Inflammatory macrophage treated with lipopolysaccharide for 1 hour (primary cell): ENCODE data around the gene LDLRAP1.

Experiments used
- DNase-seq, 2 donors: peaks; one replicate each; pipeline ENCODE4 v3.0.0-alpha.2; 2020 to 2022

The LDLRAP1 gene

DNA sequence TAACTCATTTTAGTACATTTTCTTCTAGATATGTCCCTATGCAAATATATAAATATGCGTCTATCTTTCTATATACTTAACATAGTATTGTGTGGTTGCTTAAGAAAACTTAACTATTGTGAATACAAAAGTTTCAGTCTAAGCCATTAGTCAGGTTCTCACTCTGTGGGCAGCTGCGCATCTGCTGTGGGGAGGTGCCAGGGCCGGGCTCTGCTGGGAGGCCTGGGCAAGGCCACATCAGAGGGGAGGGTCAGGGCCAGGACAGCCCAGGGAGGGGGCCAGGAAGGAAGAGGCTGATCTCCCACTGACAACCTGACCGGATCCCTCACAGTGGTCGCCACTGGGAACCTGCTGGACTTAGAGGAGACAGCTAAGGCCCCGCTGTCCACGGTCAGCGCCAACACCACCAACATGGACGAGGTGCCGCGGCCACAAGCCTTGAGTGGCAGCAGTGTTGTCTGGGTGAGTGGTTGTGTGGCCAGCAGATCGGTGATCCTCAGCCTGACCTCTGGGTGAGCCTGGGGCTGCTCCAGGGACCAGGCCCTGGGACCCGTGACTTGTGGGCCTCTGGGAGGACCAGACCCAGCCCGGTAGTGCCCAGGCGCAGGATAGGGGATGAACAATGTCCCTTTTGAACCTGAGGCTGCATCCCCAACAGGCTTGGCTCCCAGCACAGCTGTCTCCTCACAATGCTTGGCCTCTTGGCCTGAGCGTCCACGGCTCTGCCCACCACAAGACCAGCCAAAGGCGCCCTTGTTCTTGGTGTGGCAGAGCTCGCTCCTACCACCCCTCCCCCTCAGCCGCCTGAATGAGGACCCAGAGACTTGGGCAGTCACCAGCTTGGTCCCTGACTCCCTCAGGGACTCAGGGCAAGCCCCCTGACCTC, 20.2 kb downstream of the LDLRAP1 start:
- no peak for DNase-seq

DNA sequence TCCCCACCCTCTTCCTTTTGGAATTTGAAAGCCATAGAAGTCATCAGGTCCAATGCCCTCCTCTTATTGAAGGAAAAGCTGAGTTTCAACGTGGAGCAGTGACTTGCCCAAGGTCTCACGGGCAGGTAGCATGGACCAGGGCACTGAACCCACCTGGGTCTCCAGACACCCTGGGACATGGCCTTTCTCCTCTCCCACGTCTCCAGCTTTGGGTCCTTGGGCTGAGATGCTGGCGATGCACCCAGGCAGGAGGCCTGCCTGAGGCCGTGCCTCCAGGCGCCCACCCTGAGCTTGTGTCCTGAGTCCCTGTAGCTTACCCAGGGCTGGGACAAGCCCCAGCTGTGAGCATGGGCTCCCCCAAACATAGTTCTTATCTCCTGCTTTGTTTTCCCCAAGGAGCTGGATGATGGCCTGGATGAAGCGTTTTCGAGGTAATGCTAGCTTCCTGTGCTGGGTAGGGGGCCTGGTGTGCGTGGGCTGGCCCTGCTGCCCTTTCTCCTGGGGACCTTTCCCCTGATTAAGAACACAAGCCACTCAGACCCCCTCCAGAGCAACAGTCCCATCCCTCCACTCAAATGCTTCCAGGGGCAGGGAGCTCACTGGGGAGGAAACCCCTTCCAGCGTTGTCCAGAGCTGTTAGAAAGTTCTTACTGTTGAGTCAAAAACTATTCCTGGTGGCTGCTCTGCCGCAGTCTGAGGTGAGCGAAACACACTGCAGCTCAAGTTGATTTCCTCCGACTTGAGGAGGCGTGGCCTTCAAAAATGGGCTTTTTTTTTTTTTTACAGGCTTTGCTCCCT, 21.6 kb downstream of the LDLRAP1 start:
- DNase-seq, result no peak

DNA sequence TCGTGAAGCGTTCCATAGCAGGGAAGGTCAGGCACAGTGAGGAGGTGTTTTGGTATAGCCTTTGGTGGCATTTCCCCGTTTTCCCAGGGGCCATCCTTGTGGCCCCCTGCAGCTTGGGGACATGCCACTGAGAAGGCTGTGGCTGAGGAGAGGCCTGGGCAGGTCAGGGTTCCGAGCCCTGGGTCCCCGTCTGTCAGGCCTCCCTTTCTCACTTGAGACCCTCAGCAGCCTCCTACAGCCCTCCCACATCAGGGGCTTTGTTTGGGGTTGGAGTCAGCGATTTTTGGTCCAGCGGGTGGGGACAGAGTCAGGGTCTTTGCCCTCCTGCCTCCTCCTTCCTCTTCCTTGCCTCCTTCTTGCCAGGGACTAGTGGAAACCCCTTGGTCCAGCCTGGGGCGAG, 22.2 kb downstream of the LDLRAP1 start:
- DNase-seq, result no peak

DNA sequence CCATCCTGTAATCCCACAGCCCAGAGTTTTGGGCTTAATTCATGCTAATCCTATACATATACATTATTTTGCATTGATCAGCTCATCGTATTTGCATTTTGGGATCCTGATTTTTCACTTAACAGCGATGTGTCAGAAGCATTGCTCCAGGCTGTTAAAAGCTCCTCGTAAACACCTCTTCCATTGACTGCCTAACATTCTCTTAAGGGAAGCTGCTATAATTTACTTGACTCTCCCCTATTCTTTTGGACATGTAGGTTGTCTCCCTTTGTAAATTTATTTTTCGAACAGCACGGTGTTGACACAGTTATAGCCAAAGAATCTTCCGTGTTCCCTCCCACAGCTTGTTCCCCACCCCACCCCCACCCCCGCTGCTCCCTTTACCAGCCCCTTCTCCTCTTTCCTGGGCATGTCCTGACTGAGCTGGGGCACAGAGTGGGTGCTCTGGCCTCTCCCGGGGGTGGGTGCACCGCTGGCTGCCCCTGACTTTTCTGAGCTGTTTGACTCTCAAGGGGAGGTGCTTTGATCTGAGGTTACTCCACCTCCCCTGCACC, 22.8 kb downstream of the LDLRAP1 start:
- DNase-seq, result no peak

DNA sequence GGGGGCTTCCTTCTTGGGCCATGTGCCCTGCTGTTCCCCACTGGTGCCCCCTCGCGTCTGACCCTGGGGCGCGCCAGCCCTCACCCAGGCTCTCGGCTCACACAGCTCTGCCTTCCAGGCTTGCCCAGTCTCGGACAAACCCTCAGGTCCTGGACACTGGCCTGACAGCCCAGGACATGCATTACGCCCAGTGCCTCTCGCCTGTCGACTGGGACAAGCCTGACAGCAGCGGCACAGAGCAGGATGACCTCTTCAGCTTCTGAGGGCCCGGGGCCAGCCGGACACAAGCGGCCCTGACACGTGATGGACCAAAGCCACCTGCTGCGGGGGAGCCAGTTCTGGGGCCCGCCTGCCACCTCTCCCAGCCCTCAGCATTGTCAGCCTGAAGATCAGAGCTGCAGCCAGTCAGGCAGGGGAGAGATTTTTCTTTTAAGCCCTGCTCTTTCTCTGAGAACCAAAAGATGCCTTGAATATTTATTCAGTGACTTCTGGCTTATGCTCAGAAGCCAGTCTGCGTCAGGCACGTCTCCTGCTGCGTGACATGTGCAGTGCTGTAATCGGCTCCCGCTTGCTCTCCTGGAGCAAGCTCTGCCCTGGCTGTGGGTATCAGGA, 23.4 kb downstream of the LDLRAP1 start:
- no peak for DNase-seq

DNA sequence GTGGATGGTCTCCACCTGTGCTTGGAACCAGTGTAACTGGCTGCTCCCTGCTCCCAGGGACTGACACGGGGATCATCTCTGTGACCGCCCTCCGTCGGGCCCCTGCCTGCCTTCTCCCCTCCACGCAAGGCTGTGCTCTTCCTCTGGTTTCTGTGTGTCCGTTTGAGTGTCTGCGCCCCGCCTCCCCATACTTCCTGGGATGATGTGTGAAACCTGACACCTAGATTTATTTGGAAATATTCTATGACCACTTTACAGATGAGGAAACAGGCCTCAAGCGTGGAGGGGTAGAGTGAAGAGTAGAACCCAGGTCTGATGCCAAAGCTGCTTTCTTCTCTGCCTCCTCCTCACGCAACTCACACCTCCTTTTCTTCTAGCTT, 24.3 kb downstream of the LDLRAP1 start:
- no peak for DNase-seq

DNA sequence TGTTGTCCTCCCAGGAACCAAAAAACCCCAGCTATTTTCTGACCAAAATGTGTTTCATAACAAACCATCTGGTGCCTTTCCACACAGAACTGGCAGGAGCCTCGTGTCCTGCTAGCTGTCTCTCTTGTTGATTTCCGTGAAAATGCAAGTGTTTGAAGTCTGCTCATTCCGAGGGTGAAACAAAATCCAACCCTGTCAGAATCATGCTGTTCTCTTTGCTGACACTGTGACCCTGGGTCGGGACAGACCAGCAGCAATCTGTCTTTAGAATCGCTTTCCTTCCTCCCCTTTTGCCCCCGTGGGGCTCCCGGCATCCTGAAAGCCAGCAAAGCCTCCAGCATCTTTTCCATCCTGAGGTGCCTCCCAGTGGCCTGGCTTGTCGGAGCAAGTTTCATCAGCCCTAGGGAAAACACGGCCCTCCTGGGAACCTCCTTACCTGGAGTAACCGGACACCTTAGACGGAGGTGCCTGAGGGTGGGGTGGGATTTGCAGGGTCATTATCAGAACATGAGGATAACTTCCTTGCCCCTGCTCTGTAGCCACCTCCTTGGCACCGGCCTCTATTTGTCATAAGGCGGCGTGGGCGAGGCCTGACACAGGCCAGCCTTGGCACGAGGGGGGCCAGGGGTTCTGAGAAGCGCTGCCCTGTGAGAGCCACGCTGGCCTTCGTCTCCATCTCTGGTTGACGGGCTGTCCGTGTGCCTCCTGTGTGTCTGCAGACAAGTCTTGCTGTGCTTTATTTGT, 24.9 kb downstream of the LDLRAP1 start:
- DNase-seq, result no peak

DNA sequence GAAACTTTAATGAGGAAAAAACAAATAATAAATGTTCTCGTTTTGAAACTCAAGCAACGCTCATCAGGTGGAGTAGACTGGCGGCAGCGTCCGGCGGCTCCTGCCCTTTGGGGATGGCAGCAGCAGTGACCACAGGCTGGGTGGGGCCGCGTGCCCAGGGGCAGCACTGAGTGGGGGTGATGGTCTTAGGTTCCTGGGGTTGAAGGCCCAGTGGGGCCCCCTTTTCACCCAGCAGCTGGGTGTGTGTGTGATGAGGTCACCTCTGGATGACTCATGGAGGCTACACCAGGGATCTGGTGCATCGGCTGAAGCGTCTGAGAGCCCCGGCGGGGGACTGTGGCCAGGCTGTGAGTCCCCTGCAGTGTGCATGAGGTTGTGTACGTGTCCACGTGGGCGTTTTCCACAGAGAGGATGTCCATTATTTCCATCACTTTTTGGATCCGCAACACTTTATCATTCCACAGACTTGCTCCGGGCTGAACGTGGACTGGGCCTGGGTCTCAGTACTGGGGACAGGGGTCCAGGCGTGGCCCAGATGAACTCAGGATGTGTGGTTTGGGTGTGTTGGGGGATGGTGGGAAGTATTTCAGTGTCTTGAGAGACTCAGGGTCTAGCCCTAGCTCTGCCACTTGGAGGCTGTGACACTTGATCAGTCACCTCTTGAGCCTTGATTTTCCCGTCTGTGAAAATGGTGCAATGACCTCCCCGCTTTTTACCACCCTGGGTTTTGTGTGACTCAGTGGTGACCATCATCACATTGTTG, 25.6 kb downstream of the LDLRAP1 start:
- no peak for DNase-seq

DNA sequence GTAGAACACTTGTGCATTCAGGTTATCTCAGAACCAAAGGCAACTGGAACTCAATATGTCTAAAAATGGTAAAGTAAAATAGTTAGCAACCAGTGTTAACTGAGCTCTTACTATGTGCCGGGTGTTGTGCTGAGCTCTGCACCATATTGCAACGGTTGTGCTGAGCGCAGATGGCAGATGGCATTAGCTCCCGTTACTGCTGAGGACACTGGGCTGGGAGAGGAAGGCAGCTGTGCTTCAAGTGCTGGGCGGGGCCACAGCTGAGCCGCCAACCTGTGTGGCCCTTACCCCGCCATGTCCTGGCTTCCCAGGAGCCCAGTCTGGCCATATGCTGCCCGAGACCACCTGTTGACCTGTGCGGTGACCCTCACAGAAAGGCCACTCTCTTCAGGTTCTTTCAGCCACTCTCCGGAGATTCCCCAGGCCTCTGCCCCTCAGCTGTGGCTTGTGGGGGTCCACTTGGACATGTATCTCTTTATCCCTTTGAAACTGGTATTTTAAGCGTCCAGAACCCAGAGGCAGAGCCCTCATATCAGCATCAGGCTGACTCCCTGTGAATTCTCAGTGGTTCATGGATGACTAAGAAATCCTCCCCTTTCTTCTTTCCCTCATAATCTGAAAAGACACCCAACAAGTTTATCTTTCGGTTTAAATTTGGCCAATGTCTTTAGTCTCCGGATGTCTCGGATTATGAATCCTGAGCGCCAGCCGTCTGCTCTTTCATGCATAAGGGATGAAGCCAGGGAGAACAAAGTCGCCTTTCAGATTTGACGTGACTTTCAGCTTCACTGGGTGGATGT, 26.4 kb downstream of the LDLRAP1 start:
- no peak for DNase-seq

DNA sequence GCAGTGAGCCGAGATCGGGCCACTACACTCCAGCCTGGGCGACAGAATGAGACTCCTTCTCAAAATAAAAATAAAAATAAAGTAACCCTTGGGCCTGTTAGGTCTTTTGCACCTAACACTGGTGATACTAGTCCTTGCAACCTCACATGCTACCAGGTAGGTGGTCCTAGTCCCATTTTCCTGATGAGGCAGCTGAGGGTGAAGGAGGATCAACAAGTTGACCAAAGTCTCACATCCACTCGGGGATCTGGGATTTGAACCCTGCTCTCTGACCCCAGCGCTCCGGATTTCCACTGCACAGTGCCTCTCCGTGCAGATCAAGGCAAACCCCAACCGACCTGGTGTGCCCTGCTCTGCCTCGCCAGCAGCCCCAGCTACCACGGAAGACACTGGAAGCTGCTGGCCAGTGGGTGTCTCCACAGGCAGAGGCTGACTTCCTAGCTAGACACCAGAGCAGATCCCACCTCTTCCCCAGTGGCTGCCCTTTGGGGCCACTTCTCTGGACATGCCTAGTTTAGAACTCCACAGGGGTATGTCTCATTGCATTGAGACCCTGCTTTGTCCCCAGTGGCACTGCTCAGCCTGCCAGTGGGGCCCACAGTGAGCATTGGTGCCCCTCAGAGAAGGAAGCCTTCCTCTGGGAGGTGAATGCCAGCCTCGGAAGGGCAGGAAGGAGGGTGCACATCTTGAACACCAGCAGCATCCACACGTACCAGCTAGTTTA, 27.6 kb downstream of the LDLRAP1 start:
- DNase-seq, result no peak

DNA sequence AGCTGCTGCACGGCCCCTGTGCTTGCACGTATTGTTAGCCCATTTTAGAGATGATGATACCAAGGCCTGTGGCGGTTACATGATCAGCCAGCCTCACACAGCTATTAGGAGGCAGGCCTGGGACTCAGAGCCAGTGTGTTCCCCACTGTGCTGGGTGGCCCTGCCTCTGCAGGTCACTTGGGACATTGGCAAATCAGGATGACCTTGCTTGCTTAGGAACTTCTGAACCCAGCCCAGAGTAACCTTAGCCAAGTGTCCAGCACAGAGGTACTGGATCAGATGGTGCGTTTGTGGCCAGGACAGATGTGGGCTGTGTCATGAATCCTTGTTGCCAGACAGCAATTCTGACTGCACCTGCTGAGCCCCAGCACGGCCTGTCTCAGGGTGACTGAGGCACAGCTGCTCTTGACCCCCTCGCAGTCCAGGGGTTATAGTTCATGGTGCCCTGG, 28.1 kb downstream of the LDLRAP1 start:
- no peak for DNase-seq

DNA sequence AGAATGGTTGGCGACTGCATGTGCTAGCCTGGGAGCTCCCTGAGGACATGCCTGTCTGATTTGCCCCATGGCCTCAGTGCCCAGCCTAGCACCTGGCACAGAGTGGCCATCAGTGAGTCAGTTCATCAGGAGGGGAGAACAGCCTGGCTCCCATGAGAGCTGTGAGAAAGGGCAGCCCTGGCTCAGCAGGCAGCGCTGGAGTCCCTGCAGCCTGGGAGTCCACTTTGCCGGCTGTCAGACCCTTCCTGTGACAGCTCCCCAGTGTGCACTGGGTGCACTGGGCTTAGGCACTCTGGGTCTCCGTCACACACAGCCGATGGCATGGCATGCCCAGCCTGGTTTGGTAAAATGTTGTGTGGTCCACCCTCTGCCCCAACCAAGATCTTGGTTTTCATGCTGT, 28.7 kb downstream of the LDLRAP1 start:
- DNase-seq, result no peak

DNA sequence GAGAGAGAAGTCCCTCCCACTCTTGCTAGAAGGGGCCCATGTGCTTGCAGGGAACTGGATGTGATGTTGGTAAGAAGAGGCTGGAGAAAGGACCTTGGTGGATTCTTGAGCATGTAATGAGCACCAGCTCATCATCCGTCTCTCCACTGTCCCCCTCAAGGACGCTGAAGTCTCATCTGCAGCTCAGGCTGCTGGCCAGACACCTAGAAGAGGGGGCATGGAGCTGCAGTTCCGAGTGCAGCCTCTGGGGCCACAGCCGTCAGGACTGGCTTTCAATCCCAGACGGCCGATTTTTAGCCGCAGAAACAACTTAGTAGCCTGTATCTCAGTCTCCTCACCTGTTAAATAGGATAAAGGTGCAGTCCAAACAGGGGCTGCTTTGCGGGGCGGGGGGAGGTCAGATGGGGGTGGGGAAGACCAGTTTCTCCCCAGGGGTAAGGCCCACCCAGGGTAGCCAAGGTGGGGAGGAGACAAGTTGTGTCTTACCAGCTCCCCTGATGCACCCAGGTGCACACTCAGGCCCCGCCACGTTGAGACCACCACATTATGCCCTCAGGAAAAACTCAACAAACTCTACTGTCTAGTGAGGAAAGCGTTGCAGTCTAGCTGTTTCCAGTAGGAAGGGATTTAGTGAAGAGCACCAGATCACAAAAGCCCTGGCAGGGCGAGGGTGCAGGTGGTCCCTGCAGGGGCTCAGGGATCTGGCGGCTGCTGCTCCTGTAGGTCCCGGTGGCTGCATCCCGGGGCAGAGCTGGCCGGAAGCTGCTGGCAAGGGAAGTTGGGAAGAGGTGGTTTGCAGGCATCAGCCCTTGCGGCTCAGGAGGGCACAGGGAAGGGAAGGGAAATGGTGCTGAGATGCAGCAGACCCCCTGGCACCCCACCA, 29.5 kb downstream of the LDLRAP1 start:
- DNase-seq, result peak in 1 of 2 donors; percentile 55

DNA sequence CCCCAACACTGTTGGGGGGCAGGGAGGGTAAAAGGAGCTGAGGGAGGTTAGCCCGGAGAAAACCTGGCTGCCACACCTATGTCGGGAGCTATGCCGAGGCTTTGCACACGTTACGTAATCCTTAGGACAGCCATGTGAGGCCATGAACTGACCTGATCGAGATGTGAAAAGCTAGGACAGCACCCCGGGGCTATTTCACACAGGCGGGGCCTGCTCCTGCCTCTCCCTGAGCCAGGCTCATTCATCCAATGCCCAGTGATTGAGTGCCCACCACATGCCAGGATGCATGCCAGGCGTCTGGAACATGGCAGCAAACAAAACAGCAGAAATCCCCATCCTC, 30.2 kb downstream of the LDLRAP1 start:
- DNase-seq, result no peak

DNA sequence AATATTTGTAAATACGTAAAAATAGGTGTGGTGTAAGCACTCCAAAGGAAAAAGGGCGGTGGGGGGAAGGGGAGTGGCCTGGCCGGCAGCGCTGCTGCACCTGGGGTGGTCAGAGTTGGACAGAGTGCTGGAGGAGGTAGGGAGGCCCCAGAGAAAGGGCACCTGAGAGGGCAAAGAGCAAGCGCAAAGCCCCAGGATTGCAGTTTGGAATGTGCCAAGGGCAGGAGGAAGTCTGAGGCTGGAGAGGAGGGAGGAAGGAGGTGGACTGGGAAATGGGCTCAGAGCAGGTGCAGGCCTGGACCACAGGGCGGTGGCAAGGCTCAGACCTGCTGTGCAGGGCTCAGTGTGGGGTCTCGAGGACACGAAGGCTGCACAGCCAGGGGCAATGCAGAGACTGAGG, 30.6 kb downstream of the LDLRAP1 start:
- DNase-seq, result no peak

DNA sequence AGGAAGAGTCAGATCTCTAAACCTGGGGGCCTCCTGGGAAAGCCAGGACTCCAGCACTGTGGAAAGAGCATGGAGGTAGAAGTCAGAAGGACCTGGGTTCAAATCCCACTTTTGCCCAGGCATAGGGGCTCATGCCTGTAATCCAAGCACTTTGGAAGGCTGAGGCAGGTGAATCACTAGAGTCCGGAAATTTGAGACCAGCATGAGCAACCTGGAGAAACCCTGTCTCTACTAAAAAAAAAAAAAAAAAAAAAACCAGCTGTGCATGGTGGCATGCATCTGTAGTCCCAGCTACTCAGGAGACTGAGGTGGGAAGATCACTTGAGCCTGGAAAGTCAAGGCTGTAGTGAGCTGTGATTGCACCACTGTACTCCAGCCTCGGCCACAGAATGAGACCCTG, 31.8 kb downstream of the LDLRAP1 start:
- no peak for DNase-seq

DNA sequence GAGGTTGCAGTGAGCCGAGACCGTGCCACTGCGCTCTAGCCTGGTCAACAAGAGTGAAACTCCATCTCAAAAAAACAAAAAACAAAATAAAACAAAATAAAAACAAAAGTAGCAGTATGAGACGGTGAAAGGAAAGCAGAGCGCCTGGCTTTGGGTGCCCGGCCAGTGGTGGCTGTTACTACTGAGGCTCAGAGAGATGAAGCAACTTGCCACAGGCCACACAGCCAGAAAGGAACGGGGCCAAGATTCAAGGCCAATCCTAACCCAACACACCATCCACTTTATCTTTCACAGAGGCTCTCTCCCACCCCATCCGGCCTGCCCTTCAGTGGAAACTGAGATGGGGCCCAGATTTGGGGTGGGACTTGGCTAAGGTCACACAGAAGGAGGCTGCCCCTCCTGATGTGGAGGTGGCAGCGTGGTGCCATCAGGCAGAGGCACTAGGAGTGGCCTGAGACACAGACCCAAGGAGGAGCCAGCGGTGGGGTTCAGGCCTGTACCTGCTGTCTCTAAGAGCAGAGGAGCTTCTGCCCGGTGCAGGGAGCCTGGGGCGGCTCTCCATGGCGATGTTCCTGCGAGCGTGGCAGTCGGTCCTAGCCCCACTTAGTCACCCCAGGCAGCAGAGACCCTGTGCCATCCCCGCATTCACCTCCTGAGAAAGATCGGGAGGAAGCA, 33.2 kb downstream of the LDLRAP1 start:
- DNase-seq, result no peak

DNA sequence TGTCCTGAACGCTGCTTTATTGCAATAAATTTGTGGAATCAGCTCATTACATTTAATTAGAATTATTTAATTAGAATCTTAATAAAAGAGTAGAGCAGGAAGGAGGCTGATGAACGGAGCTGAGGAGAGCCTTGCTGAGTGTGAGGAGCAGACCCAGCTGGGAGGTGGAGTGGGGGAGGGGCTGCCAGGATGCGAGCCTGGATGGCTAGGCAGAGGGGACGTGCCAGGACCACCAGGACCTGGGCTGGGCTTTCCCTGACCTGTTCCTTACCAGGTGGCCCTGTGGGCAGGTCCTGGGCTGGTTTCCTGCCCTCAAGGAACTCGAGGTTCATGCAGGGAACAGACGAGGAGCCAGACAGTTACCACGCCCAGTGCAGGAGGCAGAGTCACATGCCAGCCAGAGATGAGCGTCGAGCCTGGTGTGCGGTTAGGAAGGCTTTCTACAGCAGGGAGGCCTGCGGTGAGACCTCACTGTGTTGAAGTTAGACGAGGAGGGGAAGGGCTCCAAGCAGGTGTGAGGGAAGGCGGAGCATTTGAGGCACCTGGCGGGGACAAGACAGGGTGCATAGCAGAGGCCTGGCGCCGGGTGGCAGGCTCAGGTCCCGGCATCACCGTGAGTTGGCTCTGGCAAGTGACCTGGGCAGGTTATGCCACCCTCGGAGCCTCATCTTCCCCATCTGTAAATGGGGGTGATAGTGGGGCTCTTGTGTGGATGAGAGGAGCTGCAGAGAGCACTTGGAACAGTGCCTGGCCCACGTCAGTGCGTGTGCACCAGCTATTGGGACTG, 33.9 kb downstream of the LDLRAP1 start:
- DNase-seq, result no peak
